DMS153 (cell line): ENCODE results near the gene HLA-DQA2.
"Not testable (repeated sequence)": the region's sequence is repeated elsewhere in the genome, so short reads cannot be mapped to it uniquely, and the experiment has no call there.

Source experiments
- DNase-seq: peaks from one replicate; lab custom pipeline; 2025; lab: John Stamatoyannopoulos, UW

The HLA-DQA2 gene

DNA sequence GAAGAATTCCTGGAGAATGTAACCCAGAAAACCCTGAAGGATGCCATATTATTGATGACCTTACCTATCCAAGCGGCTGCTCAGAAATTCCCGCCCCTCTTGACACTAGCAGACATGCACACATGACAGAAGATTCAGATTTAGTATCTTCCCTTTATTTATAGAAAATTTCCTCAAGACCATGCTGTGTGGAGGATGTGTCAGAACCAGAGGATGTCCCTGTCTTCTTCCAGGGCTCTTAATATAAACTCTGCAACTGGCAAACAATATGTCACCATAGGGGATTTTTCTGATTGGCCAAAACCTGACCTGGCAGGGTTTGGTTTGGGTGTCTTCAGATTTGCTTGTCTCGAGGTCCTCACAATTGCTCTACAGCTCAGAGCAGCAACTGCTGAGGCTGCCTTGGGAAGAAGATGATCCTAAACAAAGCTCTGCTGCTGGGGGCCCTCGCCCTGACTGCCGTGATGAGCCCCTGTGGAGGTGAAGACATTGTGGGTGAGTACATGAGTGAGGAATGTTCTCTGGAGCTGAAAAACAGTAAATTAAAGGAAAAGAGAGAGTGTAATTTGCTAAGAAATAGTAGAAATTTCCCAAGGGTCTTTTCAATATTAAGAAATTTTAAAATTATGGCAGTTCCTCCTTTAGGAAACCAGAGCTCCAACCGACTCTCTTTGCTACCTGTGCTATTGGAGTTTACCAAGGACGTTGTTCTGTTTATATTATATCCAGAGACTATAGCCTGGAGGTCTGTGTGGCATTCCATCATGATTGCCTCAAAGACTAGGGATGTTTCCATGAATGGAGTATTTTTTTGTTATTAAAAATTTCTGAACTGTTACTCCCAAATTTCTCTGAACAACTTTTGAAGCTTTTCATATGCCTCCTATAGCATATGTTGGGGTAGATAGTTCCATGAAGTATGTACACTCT lies at the start of gene HLA-DQA2:
TSS of gene HLA-DQA2 (plus strand) at position 361 of the 930 bp plus-strand sequence. CDS start at position 414, 53 bp downstream.
- no peak for DNase-seq

GRCh38 chr6:32692019-32692418 lies 49.2 kb upstream of the HLA-DQA2 start:
- peak; percentile 65 for DNase-seq

DNA sequence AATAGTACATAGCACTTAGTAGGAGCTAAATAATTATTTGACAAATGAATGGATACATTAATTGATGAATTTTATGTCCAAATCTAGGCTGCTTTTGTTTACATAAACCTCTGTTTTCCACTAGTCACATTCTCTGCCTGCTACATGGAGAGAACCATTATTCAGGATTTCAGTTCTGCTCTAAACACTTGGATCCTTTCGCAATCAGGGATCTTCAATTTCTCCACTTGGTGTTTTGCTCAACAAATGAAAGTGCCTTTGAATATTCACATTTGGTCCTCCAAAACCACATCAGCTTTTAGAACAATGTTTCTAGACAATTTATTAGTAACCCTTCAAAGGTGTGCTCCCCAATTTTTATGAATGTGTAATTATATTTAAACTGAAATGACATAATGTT lies 44.2 kb upstream of the HLA-DQA2 start:
- DNase-seq, result no peak

GRCh38 chr6:32700391-32701040 lies 40.7 kb upstream of the HLA-DQA2 start:
- DNase-seq, result peak; percentile 8

GRCh38 chr6:32703347-32703746 lies 37.8 kb upstream of the HLA-DQA2 start:
- DNase-seq, result no peak

DNA sequence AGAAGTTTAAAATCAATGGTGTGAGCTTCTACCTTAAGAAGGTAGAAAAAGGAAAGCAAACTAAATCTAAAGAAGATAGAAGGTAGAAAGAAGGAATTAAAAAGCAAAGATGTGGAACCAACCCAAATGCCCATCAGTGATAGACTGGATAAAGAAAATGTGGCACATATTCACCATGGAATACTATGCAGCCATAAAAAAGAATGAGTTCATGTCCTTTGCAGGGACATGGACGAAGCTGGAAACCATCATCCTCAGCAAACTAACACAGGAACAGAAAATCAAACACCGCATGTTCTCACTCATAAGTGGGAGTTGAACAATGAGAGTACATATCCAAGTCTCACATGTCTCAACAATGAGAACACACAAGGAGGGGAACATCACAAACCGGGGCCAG lies 36.0 kb upstream of the HLA-DQA2 start:
- not testable (repeated sequence) for DNase-seq

DNA sequence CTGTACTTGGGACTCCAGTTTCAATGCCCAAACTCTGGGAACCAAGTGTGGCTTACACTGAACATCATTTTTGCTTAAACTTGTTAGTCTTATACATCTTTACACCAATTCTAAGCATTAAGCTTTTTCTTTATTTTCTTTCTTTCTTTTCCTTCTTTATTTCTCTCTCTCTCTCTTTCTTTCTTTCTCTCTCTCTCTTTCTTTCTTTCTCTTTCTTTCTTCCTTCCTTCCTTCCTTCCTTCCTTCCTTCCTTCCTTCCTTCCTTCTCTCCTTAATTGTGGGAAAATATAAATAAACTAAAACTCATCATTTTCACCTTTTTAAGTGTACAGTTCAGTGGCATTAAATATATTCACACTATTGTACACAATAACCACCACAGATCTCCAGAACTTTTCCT lies 31.6 kb upstream of the HLA-DQA2 start:
- DNase-seq, result no peak

- DNase-seq, result no peak
Measured at GRCh38 chr6:32713241-32713640, 27.9 kb upstream of the HLA-DQA2 start.

DNA sequence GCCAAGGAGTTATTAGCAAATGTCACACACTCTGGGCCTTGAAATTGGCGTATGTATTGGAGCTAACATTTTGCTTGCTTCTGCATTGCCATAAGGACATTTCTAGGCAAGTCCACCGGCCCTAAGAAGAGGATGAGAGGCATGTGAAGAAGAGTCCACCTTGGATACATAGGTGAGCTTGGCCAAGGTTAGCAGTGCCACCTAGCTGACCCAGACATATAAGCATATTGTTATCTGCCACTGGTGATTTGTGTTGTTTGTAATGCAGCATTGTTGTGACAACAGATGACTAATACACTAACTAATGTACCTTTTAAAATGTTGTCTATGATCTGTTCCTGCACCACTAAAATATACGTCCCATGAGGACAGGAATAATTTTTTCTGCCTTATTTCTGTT lies 24.8 kb upstream of the HLA-DQA2 start:
- no peak for DNase-seq

DNA sequence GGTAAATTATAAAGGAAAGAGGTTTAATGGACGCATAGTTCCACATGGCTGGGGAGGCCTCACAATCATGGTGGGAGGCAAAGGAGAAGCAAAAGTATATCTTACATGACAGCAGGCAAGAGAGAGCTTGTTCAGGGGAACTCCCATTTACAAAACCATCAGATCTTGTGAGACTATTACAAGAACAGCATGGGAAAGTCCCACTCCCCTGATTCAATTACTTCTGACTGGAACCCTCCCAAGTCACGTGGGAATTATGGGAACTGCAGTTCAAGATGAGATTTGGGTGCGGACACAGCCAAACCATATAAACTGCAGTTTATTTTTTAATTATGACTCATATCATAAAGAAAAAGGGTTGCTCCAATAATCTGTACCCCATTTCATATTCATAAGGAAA lies 22.3 kb upstream of the HLA-DQA2 start:
- no peak for DNase-seq

- no peak for DNase-seq
Measured at GRCh38 chr6:32738126-32738525, 3.1 kb upstream of the HLA-DQA2 start.

- DNase-seq, result no peak
Measured at GRCh38 chr6:32742374-32742773, 1.2 kb downstream of the HLA-DQA2 start.

DNA sequence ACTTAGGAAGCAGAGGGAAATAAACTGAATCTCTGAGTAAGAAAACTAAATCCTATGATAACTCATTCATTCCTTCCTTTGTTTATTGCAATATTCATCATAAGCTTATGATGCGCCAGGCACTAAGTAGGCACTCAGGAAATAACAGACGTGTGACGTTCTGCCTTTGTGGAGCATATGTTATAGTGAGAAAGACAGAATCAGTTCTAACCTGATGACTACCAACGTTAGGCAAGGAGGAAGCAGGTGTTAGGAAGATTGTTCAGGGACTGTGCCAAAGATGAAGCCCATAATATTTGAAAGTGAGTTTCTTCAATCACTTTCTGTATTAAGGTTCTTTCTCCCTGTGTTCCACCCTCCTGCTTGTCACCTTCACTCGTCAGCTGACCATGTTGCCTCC lies 3.6 kb downstream of the HLA-DQA2 start:
- DNase-seq, result no peak

DNA sequence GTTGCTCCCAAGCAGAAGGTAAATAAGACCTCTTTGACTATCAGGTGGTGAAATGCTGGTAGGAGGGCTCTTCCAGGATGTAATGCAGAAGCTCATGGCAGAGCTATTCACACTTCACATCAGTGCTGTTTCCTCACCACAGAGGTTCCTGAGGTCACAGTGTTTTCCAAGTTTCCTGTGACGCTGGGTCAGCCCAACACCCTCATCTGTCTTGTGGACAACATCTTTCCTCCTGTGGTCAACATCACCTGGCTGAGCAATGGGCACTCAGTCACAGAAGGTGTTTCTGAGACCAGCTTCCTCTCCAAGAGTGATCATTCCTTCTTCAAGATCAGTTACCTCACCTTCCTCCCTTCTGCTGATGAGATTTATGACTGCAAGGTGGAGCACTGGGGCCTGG lies 4.5 kb downstream of the HLA-DQA2 start:
- not testable (repeated sequence) for DNase-seq

DNA sequence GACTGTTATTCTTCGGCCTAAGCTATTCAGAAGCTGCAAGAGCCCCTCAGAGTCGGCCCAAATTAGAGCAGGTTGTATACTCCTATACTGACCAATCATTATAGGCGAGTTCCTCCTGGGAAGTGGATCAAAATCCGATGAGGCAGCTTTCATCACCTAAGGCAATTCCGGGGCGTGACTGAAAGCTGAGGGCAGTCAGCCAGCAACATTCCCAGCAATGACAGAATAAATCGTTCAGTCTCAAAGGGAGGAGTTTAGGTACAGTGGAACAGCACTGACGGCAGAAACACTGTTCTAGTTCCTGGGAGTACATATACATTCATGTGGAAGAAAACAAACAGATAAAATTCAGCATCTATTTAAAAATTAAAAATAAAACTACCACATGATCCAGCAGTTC lies 11.4 kb downstream of the HLA-DQA2 start:
- no peak for DNase-seq

DNA sequence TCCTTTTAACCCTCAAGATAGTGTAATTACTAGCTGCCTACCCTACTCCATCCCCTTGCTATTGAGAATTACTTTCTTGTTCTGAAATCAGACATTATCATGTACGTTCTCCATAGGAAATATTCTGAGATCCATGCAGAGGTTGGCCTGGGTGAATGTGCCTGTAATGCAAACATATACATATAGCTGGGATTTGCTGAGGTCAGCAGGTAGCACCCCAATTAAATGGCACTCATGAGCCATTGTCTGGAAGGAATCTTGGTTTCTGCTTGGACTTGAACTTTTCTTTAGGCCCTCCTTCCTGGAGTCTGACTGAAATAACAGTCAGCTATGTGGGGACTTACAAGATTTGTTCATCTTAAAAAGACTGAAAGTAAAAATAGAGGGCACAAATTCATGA lies 18.5 kb downstream of the HLA-DQA2 start:
- no peak for DNase-seq

DNA sequence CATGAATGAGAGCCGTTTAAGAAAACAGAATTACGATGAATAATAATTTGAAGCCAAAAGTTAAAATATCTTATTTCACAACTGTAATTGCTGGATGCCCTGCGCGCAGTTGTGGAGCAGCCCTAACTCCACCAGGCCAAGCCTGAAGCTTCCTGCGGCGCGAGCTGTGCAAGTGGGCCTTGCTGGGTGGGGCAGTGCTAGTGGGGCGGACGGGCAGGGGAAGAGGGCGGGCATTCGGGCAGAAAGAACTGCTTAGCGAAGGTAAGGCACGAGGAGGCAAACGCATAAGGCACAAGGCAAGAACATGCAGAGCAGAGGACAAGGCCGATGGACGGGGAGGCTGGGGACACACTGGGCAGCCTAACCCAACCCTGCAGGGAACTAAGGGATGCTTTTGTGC lies 19.9 kb downstream of the HLA-DQA2 start:
- DNase-seq, result no peak

GRCh38 chr6:32761548-32761947 lies 20.4 kb downstream of the HLA-DQA2 start:
- no peak for DNase-seq

DNA sequence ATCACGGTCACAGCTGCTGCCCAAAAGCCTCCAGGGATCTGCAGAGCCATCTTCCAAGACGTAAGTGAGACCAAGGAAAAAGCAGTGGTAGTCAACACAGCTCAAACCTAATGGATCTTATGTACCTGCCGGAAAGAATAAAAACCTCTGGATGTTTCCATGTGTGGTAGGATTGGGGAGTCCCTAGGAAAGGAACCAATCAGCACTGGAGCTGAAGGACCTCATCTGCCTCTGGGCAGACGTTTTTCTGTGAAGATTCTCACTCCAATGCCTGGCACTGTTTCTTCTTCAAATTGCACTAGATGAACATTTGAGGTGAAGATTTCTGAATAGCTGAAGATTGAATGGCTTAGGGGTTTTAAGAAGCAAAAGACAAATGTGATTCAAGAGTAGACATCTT lies 22.2 kb downstream of the HLA-DQA2 start, which contains the start of gene HLA-DQB2:
TSS of gene HLA-DQB2 (minus strand) at position 112 of the 400 bp plus-strand sequence. CDS start at position 50, 62 bp downstream.
- DNase-seq, result no peak

DNA sequence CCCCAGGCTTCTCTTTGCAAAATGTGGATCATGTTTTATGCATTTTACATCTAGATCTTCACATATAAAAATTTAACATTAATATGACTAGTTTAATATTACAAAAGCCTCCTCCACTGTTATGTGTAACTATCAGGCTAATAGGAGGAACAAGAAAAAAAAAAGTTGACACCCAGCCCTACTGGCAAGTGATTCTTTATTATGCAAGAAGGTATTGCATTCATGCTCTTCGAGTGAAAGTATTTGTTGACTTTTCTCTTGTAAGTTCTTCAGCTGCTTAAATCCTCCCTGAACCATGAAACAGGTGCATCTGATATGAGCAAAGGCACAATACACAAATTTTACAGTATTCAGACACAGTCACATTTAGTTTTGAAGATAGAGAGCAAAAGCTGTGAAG lies 22.9 kb downstream of the HLA-DQA2 start:
- DNase-seq, result no peak

DNA sequence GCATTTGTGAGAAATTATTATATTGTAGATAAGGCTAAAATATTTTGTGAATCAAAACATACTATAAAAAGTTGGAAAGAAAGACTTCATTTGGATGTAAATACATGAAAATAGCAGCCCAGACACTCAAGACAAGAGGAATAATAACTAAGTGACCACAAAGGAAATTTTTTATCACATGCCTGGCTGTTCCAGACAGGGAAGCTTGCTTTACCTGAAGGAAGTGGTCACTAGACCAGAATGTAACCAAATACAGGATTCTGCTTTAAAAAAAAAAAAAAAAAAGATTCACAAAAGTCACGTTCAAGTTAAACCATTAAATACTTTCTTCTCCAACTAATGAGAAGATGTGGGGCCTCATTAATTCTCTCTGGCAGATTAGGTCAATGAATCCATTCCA lies 31.5 kb downstream of the HLA-DQA2 start:
- DNase-seq, result no peak

DNA sequence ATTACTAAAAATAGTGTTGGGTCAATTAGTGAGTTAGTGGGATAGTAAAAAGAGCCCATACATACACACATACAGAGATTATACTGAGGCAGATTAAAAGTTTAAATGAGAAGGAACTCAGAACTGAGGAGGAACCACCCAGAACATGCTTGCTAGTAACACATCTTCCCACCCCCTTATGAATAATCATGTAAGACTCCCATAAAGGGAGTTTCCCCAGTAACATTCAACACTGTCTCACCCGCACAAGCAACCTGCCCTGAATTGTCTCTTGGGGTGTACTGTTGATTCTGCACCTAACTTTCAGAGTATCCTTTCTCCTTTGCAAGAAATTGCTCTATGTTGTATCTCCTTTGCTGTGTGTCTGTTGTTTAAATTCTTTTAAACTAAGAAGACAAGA lies 33.2 kb downstream of the HLA-DQA2 start:
- no peak for DNase-seq

- no peak for DNase-seq
Measured at GRCh38 chr6:32775071-32775470, 33.9 kb downstream of the HLA-DQA2 start.
